H1 (cell line): ENCODE measurements around the gene TACC2. TPM values are rescaled to one million over a fixed set of nuclear protein-coding genes. Genes with fewer than 3 reads are reported as not detected.

Experiments used
- CTCF ChIA-PET: fragments of 300-600 bp; sonication (Branson Sonifier 250); formaldehyde crosslinking; loops from one replicate; lab custom pipeline; 2021; ENCODE audit not compliant: partially characterized antibody; lab: Charles Lee
- POLR2A ChIA-PET: fragments of 300-600 bp; sonication (Branson Sonifier 250); formaldehyde crosslinking; loops from one replicate; lab custom pipeline; 2021; ENCODE audit warnings: inconsistent platforms; ENCODE audit not compliant: partially characterized antibody; lab: Charles Lee
- DNase-seq, 2 experiments: peaks; one replicate each; pipeline versions ENCODE4 v3.0.0 to v3.0.0-alpha.2; 2010 to 2022; ENCODE audit warnings: low spot score in 2 of 2, low read depth in 1 of 2, mixed read lengths in 1 of 2
- FAIRE-seq: peaks from 2 replicates; lab custom pipeline; 2011; peaks lifted over from hg19 to GRCh38; lab: Jason Lieb, UNC
- H2AFZ ChIP-seq: 2 replicates; pipeline ENCODE4 v1.8.1; 2012; ENCODE audit warnings: low read length, inconsistent platforms
- H2AK5ac ChIP-seq: 2 replicates; pipeline ENCODE4 v1.6.1; 2013; ENCODE audit warnings: low read depth, low read length
- H2BK120ac ChIP-seq: replicated peaks from 2 replicates; pipeline ENCODE3; 2013; ENCODE audit warnings: low read depth, low read length, inconsistent platforms
- H2BK12ac ChIP-seq: 2 replicates; pipeline ENCODE4 v1.6.1; 2013; ENCODE audit warnings: low read depth, low read length
- H2BK15ac ChIP-seq: 2 replicates; pipeline ENCODE4 v1.6.1; 2013; ENCODE audit warnings: low read length
- H2BK20ac ChIP-seq: 2 replicates; pipeline ENCODE4 v1.6.1; 2013; ENCODE audit warnings: low read length
- H2BK5ac ChIP-seq: 2 replicates; pipeline ENCODE4 v1.6.1; 2013; ENCODE audit warnings: low read depth, low read length
- H3K14ac ChIP-seq: 2 replicates; pipeline ENCODE4 v1.6.1; 2013; ENCODE audit warnings: inconsistent platforms; ENCODE audit not compliant: insufficient read length
- H3K18ac ChIP-seq: 2 replicates; pipeline ENCODE4 v1.6.1; 2013; ENCODE audit warnings: low read length; ENCODE audit errors: extremely low read depth
- H3K23ac ChIP-seq: 2 replicates; pipeline ENCODE4 v1.6.1; 2013; ENCODE audit warnings: inconsistent platforms; ENCODE audit not compliant: insufficient read length
- H3K23me2 ChIP-seq: 2 replicates; pipeline ENCODE4 v1.6.1; 2013; ENCODE audit warnings: low read depth, low read length
- H3K27ac ChIP-seq: 2 replicates; pipeline ENCODE4 v1.6.1; 2011; ENCODE audit warnings: low read depth, low read length, inconsistent platforms
- H3K27me3 ChIP-seq, 4 experiments: replicated peaks in 1 of 4; 1 replicate in 1 of 4; 2 replicates in 3 of 4; pipeline versions ENCODE4 v1.6.1 to v1.8.1; 2011 to 2013; ENCODE audit warnings: low read length in 3 of 4, mild to moderate bottlenecking in 3 of 4, inconsistent platforms in 2 of 4, mixed read lengths in 2 of 4, moderate library complexity in 1 of 4; ENCODE audit not compliant: control insufficient read depth in 3 of 4, insufficient read depth in 3 of 4; ENCODE audit errors: extremely low read depth in 1 of 4
- H3K36me3 ChIP-seq, 4 experiments: 2 replicates each; pipeline versions ENCODE4 v1.6.1 to v1.8.1; 2011 to 2013; ENCODE audit warnings: mild to moderate bottlenecking in 4 of 4, low read length in 3 of 4, moderate library complexity in 2 of 4, control low read depth in 1 of 4, inconsistent platforms in 1 of 4; ENCODE audit not compliant: insufficient read depth in 4 of 4, control insufficient read depth in 2 of 4
- H3K4ac ChIP-seq: replicated peaks from 2 replicates; pipeline ENCODE3; 2013; ENCODE audit warnings: low read length, low read depth, mixed read lengths, inconsistent platforms; ENCODE audit not compliant: insufficient read length
- H3K4me1 ChIP-seq, 4 experiments: replicated peaks in 1 of 4; 1 replicate in 1 of 4; 2 replicates in 3 of 4; pipeline versions ENCODE4 v1.6.1 to v1.8.1; 2011 to 2013; ENCODE audit warnings: low read length in 3 of 4, inconsistent platforms in 2 of 4, mixed read lengths in 1 of 4; ENCODE audit not compliant: insufficient read depth in 4 of 4, control insufficient read depth in 3 of 4
- H3K4me2 ChIP-seq, 2 experiments: 2 replicates each; pipeline versions ENCODE4 v1.6.1 to v1.8.1; 2011 to 2013; ENCODE audit warnings: low read depth in 2 of 2, low read length in 2 of 2, control low read depth in 1 of 2, inconsistent platforms in 1 of 2, mild to moderate bottlenecking in 1 of 2; ENCODE audit not compliant: insufficient read depth in 1 of 2
- H3K4me3 ChIP-seq, 4 experiments: fragments of 200-600, 300-600 bp in 1 of 4; sonication (generic), shearing (Covaris generic), sonication (Bioruptor Twin) in 1 of 4; 2 replicates each; pipeline versions ENCODE4 v1.5.1 to v1.8.1; 2011 to 2016; ENCODE audit warnings: low read length in 4 of 4, low read depth in 3 of 4, control low read depth in 2 of 4, inconsistent platforms in 2 of 4, mild to moderate bottlenecking in 2 of 4, mixed read lengths in 1 of 4, moderate library complexity in 1 of 4; ENCODE audit not compliant: insufficient read depth in 2 of 4; ENCODE audit errors: extremely low read depth in 1 of 4
- H3K56ac ChIP-seq: replicated peaks from 2 replicates; pipeline ENCODE3; 2013; ENCODE audit warnings: low read depth, mild to moderate bottlenecking, mixed read lengths, low read length, inconsistent platforms; ENCODE audit not compliant: insufficient read length
- H3K79me1 ChIP-seq: 2 replicates; pipeline ENCODE4 v1.6.1; 2013; ENCODE audit warnings: low read depth, low read length, control low read depth
- H3K79me2 ChIP-seq, 2 experiments: 2 replicates each; pipeline versions ENCODE4 v1.6.1 to v1.8.1; 2012 to 2013; ENCODE audit warnings: low read length in 2 of 2, mild to moderate bottlenecking in 2 of 2, inconsistent platforms in 1 of 2; ENCODE audit not compliant: insufficient read depth in 2 of 2, control insufficient read depth in 1 of 2
- H3K9ac ChIP-seq, 4 experiments: replicated peaks in 1 of 4; 1 replicate in 1 of 4; 2 replicates in 3 of 4; pipeline versions ENCODE4 v1.6.1 to v1.8.1; 2011 to 2013; ENCODE audit warnings: low read depth in 3 of 4, low read length in 3 of 4, control low read depth in 2 of 4, mild to moderate bottlenecking in 2 of 4, moderate library complexity in 2 of 4, inconsistent platforms in 1 of 4; ENCODE audit errors: extremely low read depth in 1 of 4
- H3K9me3 ChIP-seq, 2 experiments: 2 replicates each; pipeline versions ENCODE4 v1.6.1 to v1.8.1; 2012 to 2013; ENCODE audit warnings: mild to moderate bottlenecking in 2 of 2, moderate library complexity in 2 of 2, control low read depth in 1 of 2, inconsistent platforms in 1 of 2, low read depth in 1 of 2, low read length in 1 of 2, mixed read lengths in 1 of 2; ENCODE audit not compliant: insufficient read depth in 2 of 2
- H4K20me1 ChIP-seq, 2 experiments: replicated peaks in 1 of 2; 2 replicates each; pipeline versions ENCODE3 to v1.8.1; 2011 to 2013; ENCODE audit warnings: inconsistent platforms in 2 of 2, low read length in 2 of 2, mild to moderate bottlenecking in 1 of 2; ENCODE audit not compliant: insufficient read depth in 2 of 2, control insufficient read depth in 1 of 2
- H4K5ac ChIP-seq: 2 replicates; pipeline ENCODE4 v1.6.1; 2013; ENCODE audit warnings: low read length, low read depth, mixed read lengths, inconsistent platforms; ENCODE audit not compliant: insufficient read length
- H4K8ac ChIP-seq: 2 replicates; pipeline ENCODE4 v1.8.0; 2013; ENCODE audit warnings: mild to moderate bottlenecking, moderate library complexity, low read length, inconsistent platforms; ENCODE audit not compliant: insufficient read depth; ENCODE audit errors: extremely low read depth
- H4K91ac ChIP-seq: replicated peaks from 2 replicates; pipeline ENCODE3; 2013; ENCODE audit warnings: low read length, mixed read lengths, inconsistent platforms; ENCODE audit not compliant: insufficient read length
- POLR2A ChIP-seq, 2 experiments: IDR thresholded peaks; 1 replicate in 1 of 2; 2 replicates in 1 of 2; pipeline ENCODE4 v1.6.1; 2011; ENCODE audit warnings: low read depth in 2 of 2, low read length in 2 of 2, mild to moderate bottlenecking in 2 of 2; ENCODE audit errors: control extremely low read depth in 1 of 2
- RAD21 ChIP-seq, 2 experiments: IDR thresholded peaks in 1 of 2; conservative IDR thresholded peaks in 1 of 2; 2 replicates each; pipeline ENCODE4 v1.6.1; 2011; ENCODE audit warnings: low read depth in 2 of 2, low read length in 2 of 2, improper control_type of control experiment in 1 of 2, inconsistent platforms in 1 of 2, mild to moderate bottlenecking in 1 of 2, moderate library complexity in 1 of 2
- RFX5 ChIP-seq: IDR thresholded peaks from 2 replicates; pipeline ENCODE4 v1.6.1; 2011; ENCODE audit warnings: low read depth, low read length, improper control_type of control experiment, borderline replicate concordance
- TCF12 ChIP-seq: IDR thresholded peaks from 2 replicates; pipeline ENCODE4 v1.6.1; 2011; ENCODE audit warnings: low read depth, mild to moderate bottlenecking, low read length
- WGBS, 2 experiments: shearing (Covaris generic) in 1 of 2; methylation state at CpG; one replicate each; pipeline versions ENCODE4 v1.1.6 to v1.1.7; 2013 to 2015; ENCODE audit warnings: low lambda C conversion rate in 2 of 2, mixed read lengths in 2 of 2, inconsistent platforms in 1 of 2, low coverage in 1 of 2, missing lambda C conversion rate in 1 of 2; ENCODE audit not compliant: insufficient replicate concordance in 2 of 2, insufficient coverage in 1 of 2, insufficient read length in 1 of 2; ENCODE audit errors: extremely low coverage in 1 of 2, missing lambda C conversion rate in 1 of 2; 5-methylcytosine and 5-hydroxymethylcytosine counted together
- polyA plus RNA-seq, 7 experiments: library from polyadenylated mRNA; depleted of rRNA in 3 of 7; stranded (reverse) in 5 of 7; unstranded in 2 of 7; fragments of >200 nt in 5 of 7; fragments of 200-250 nt in 2 of 7; gene quantifications; 1 replicate in 5 of 7; 2 replicates in 1 of 7; 4 replicates in 1 of 7; pipeline versions ENCODE4 v1.2.1 to v1.2.3, GENCODE V29; 2011 to 2013; ENCODE audit warnings: missing spikeins in 2 of 7, mixed read lengths in 2 of 7
- total RNA-seq: library from RNA; stranded (reverse); fragmentation: NEBNext Ultra II Directional; extraction: Animal tissue kit (Norgen Biotek cat#: 25700); gene quantifications from 2 replicates; pipeline ENCODE4 v1.2.1, GENCODE V29; 2021

The TACC2 gene
- total and polyA plus RNA-seq, 2 of the 8 experiments (the other 6 are each of a cell fraction or from before 2014, with no cell fraction given) = 21.2 to 46.6 TPM

DNA sequence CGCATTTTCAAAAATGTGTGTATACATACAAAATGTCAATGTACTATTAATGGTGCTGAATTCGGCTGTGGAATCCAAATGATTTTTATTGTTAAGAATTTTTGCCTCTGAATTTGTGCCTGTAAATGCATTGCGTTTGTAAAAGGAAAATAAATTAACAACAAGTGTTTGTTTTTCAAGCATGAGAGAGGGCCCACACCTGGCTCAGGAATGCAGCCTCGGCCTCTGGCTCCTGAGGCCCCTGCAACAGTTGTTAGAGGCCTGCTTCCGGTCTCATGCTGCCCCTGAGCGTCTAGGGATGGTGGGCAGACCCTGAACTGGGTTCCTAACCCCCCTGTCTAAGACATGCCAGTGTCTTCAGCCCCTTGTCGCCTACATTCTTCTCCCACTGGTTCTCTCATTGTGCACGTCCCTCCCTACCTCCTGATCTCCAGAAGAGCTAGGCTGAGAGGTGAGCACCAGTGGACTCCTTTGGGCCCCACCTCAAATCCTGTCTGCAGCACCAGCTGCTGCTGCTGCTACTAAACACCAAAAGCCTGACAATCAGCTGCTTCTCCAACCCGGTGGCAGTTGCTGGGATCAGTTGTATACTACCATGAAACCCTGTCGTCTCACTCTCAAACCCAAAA is 280.2 kb downstream of the TACC2 start:
- Histone ChIP-seq H4K5ac (no peak overlapping the region), H2BK20ac (no peak overlapping the region), H3K56ac (no peak overlapping the region), H2BK5ac (no peak overlapping the region), H2BK12ac (no peak overlapping the region), H3K27ac (no peak overlapping the region), H2AK5ac (no peak overlapping the region), H3K36me3 (peaks cover 0 to 4% (median under 1%) of the 10 kb centered on the region in 4 experiments; a peak in 1 of 8 replicates), H3K4me3 (no peak overlapping the region), H2BK120ac (no peak overlapping the region), H2AFZ (no peak overlapping the region), H4K91ac (no peak overlapping the region), H3K4me1 (peaks cover 0 to 2% (median 0%) of the 10 kb centered on the region in 4 experiments; a peak in 2 of 7 replicates), H3K23ac (no peak overlapping the region), H4K8ac (no peak overlapping the region), H3K9ac (no peak overlapping the region), H3K14ac (no peak overlapping the region), H3K79me2 (no peaks in the 10 kb centered on the region), H3K9me3 (no peaks in the 10 kb centered on the region), H3K18ac (no peak overlapping the region), H3K27me3 (no peaks in the 10 kb centered on the region; a peak in 1 of 7 replicates), H3K4ac (no peak overlapping the region), H3K79me1 (no peaks in the 10 kb centered on the region), H2BK15ac (no peak overlapping the region), H3K23me2 (no peaks in the 10 kb centered on the region), H4K20me1 (peaks cover 0 to 4% of the 10 kb centered on the region in 2 experiments), H3K4me2 (no peak overlapping the region)
- ChIA-PET CTCF (interaction anchor here (0.6 to 5.4 kb wide), 29 partner anchors 9 to 380 kb away, joined by 3 to 58 read pairs (median 6); no protein-coding TSS in a partner anchor), POLR2A (interaction anchor here (2.5 kb wide), 1 partner anchor 11 kb away, joined by 12 read pairs; no protein-coding TSS in a partner anchor)
- DNase-seq (no peak), FAIRE-seq (no peak)
- 83% methylated on average over 10 of the region's 10 CpGs; no CpG with 5 or more reads in 1 of the 2 experiments for WGBS, 2 experiments
- no peak for TF ChIP-seq RFX5
- TF ChIP-seq POLR2A (IDR thresholded peaks at IDR 0.05; ENCODE audit: control extremely low read depth in 1 of 2, low read depth in 2 of 2, low read length in 2 of 2) = no peak
- 0 out of 2 replicates have a peak, but pooled peaks have one; percentile 56 for TF ChIP-seq TCF12
- no peak for TF ChIP-seq RAD21 (IDR thresholded peaks at IDR 0.05 in 1 of 2, conservative IDR thresholded peaks at IDR 0.05 in 1 of 2; ENCODE audit: low read depth in 2 of 2, low read length in 2 of 2)
